WTC11 (cell line): ENCODE results near the gene LETM1. TPM values are rescaled to one million over a fixed set of nuclear protein-coding genes. Genes with fewer than 3 reads are reported as not detected.

ENCODE experiments used
- ATAC-seq: fragments of 200-7000 bp; cut with Tn5 transposase; 2 replicates; pipeline ENCODE4 v1.10.0; 2021; ENCODE audit warnings: mild to moderate bottlenecking, moderate library complexity
- CTCF ChIA-PET: fragments of 300-600 bp; sonication (Branson Sonifier 250); formaldehyde crosslinking; loops from one replicate; lab custom pipeline; 2021; ENCODE audit warnings: antibody characterized with exemption; lab: Charles Lee
- POLR2A ChIA-PET: fragments of 350-600 bp; sonication (Branson Sonifier 250); formaldehyde crosslinking; loops from one replicate; lab custom pipeline; 2021; ENCODE audit warnings: antibody characterized with exemption; lab: Charles Lee
- DNase-seq: peaks from one replicate; pipeline ENCODE4 v3.0.0; 2021; ENCODE audit warnings: low spot score
- H3K27ac Mint-ChIP-seq: 2 replicates; pipeline ENCODE4 v1.8.0; 2021; ENCODE audit warnings: mixed read lengths
- H3K27me3 Mint-ChIP-seq: 2 replicates; pipeline ENCODE4 v1.8.0; 2021; ENCODE audit warnings: low read depth, mild to moderate bottlenecking, moderate library complexity, mixed read lengths
- H3K36me3 Mint-ChIP-seq: 2 replicates; pipeline ENCODE4 v1.8.0; 2021; ENCODE audit warnings: mixed read lengths
- H3K4me1 Mint-ChIP-seq: 2 replicates; pipeline ENCODE4 v1.8.0; 2022; ENCODE audit warnings: mixed read lengths
- H3K4me3 Mint-ChIP-seq: 2 replicates; pipeline ENCODE4 v1.8.0; 2021; ENCODE audit warnings: mild to moderate bottlenecking, moderate library complexity, mixed read lengths
- H3K9me3 Mint-ChIP-seq: 2 replicates; pipeline ENCODE4 v1.8.0; 2021; ENCODE audit warnings: mixed read lengths
- AR ChIP-seq: fragments of 250-450 bp; sonication (Bioruptor Pico); IDR thresholded peaks from 2 replicates; pipeline ENCODE4 v1.9.0; 2021; ENCODE audit warnings: mild to moderate bottlenecking
- ATF3 ChIP-seq: sonication (generic); formaldehyde crosslinking; conservative IDR thresholded peaks from 2 replicates; pipeline ENCODE4 v1.8.1; 2022; ENCODE audit warnings: mild to moderate bottlenecking, missing genetic modification reagents
- E2F5 ChIP-seq: sonication (generic); formaldehyde crosslinking; IDR thresholded peaks from 2 replicates; pipeline ENCODE4 v1.8.1; 2022; ENCODE audit warnings: mild to moderate bottlenecking, moderate library complexity, missing genetic modification reagents
- ERG ChIP-seq: fragments of 250-450 bp; sonication (Bioruptor Pico); IDR thresholded peaks from 2 replicates; pipeline ENCODE4 v1.8.0; 2021; ENCODE audit warnings: mild to moderate bottlenecking
- FOXP1 ChIP-seq: sonication (generic); formaldehyde crosslinking; IDR thresholded peaks from 2 replicates; pipeline ENCODE4 v1.8.0; 2022; ENCODE audit warnings: missing genetic modification reagents, mild to moderate bottlenecking, moderate library complexity, borderline replicate concordance
- NFATC4 ChIP-seq: fragments of 250-450 bp; sonication (Bioruptor Pico); IDR thresholded peaks from 2 replicates; pipeline ENCODE4 v1.9.0; 2021; ENCODE audit warnings: mild to moderate bottlenecking
- NR1H2 ChIP-seq: sonication (generic); formaldehyde crosslinking; IDR thresholded peaks from 2 replicates; pipeline ENCODE4 v1.9.0; 2021; ENCODE audit warnings: mild to moderate bottlenecking, moderate library complexity, missing genetic modification reagents
- RELA ChIP-seq: sonication (generic); formaldehyde crosslinking; IDR thresholded peaks from 2 replicates; pipeline ENCODE4 v1.8.1; 2022; ENCODE audit warnings: missing genetic modification reagents, mild to moderate bottlenecking, borderline replicate concordance
- STAT6 ChIP-seq: sonication (generic); formaldehyde crosslinking; conservative IDR thresholded peaks from 2 replicates; pipeline ENCODE4 v1.8.1; 2023; ENCODE audit warnings: mild to moderate bottlenecking, low read depth, missing genetic modification reagents, moderate library complexity
- ZNF121 ChIP-seq: sonication (generic); formaldehyde crosslinking; IDR thresholded peaks from 2 replicates; pipeline ENCODE4 v1.8.0; 2023; ENCODE audit warnings: missing genetic modification reagents
- ZNF317 ChIP-seq: sonication (generic); formaldehyde crosslinking; IDR thresholded peaks from 2 replicates; pipeline ENCODE4 v1.8.1; 2023; ENCODE audit warnings: low read depth, mild to moderate bottlenecking, moderate library complexity, missing genetic modification reagents, borderline replicate concordance
- ZNF416 ChIP-seq: fragments of 250-450 bp; sonication (Bioruptor Pico); IDR thresholded peaks from 2 replicates; pipeline ENCODE4 v1.9.0; 2021; ENCODE audit warnings: mild to moderate bottlenecking, inconsistent platforms
- ZNF532 ChIP-seq: fragments of 250-450 bp; sonication (Bioruptor Pico); IDR thresholded peaks from 2 replicates; pipeline ENCODE4 v1.9.0; 2021; ENCODE audit warnings: mild to moderate bottlenecking, borderline replicate concordance
- total RNA-seq: library from RNA; stranded (reverse); gene quantifications from 3 replicates; pipeline ENCODE4 v1.2.3, GENCODE V29; 2021
- TF ChIP-seq, protein P1 (sequence below): sonication (generic); formaldehyde crosslinking; IDR thresholded peaks from 2 replicates; pipeline ENCODE4 v1.8.1; 2022; ENCODE audit warnings: low read depth, mild to moderate bottlenecking, moderate library complexity, missing genetic modification reagents, borderline replicate concordance

The LETM1 gene
- total RNA-seq, 1 experiment from 2014 or later, result 66.7 TPM

DNA sequence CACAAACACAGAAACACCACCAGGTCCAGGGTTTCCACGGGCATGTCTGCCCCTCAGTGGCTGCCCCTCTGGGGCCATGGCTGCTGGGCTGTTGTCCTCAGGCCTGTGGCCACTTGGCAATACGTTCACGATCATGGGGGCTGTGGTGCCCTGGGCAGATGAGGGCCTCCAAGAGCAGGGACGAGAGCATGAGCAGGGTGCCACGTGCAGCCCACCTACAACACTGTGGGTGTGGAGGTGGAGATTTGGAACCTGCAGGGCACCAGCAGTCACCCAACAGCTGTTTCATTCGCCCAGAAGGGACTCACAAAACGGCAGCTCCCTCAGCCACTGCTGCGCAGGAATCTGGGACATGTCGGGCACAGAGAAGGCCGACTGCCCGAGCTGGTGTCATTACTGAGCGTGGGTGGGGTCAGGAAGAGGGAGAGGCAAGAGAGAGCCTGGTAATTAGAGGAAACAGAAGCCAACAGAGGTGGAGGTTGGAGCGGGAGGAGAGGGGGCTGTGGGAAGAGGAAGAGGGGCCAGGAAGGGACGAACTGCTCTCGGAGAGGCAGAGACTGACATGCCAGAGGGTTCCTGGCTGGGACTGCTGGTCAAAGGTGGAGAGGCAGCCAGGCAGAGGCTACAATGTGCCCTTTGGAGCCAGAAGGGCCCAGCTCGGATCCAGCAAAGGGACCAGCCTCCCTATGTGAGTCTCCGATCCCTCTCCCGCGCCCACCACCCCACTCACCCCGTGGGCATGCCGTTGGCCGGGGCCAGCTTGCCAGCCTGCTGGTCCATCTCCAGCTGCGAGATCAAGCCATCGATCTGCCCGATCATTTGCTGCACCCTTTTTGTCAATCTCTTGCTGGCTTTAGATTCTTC, 39.7 kb downstream of the LETM1 start (continued):
- no peak for TF ChIP-seq NR1H2 (CRISPR knock-in tag)
- TF ChIP-seq, protein P1, sequence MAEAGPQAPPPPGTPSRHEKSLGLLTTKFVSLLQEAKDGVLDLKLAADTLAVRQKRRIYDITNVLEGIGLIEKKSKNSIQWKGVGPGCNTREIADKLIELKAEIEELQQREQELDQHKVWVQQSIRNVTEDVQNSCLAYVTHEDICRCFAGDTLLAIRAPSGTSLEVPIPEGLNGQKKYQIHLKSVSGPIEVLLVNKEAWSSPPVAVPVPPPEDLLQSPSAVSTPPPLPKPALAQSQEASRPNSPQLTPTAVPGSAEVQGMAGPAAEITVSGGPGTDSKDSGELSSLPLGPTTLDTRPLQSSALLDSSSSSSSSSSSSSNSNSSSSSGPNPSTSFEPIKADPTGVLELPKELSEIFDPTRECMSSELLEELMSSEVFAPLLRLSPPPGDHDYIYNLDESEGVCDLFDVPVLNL (CRISPR knock-in tag), result no peak
- TF ChIP-seq ATF3 (CRISPR knock-in tag), result no peak
- no peak for TF ChIP-seq FOXP1 (CRISPR knock-in tag)
- no peak for TF ChIP-seq ZNF416 (CRISPR knock-in tag)
- TF ChIP-seq ZNF121 (CRISPR knock-in tag), result no peak
- no peak for TF ChIP-seq E2F5 (CRISPR knock-in tag)
- TF ChIP-seq, all 79 proteins: peak for 0

- ATAC-seq (no peak), DNase-seq (no peak)
- CTCF ChIA-PET, result interaction anchor here (0.5 to 4.7 kb wide), 3 partner anchors 27 to 94 kb away, joined by 3 to 48 read pairs (median 4); no protein-coding TSS in a partner anchor
- Mint-ChIP-seq H3K9me3 (no peaks in the 10 kb centered on the region), H3K4me3 (no peak overlapping the region), H3K27ac (no peak overlapping the region), H3K4me1 (no peaks in the 10 kb centered on the region), H3K36me3 (peaks cover 38% of the 10 kb centered on the region), H3K27me3 (no peaks in the 10 kb centered on the region)
- POLR2A ChIA-PET, result no interaction called here
- no peak for TF ChIP-seq ERG
- TF ChIP-seq ZNF317 (CRISPR knock-in tag), result no peak
- no peak for TF ChIP-seq RELA (CRISPR knock-in tag)
- no peak for TF ChIP-seq NFATC4
- TF ChIP-seq STAT6 (CRISPR knock-in tag), result no peak
- TF ChIP-seq ZNF416 (CRISPR knock-in tag), result no peak
- no peak for TF ChIP-seq ZNF532 (CRISPR knock-in tag)
- no peak for TF ChIP-seq AR
Observed at GRCh38 chr4:1815096-1815996, 40.6 kb downstream of the LETM1 start.
